ENCODE data around the gene INSYN2B.

DNA sequence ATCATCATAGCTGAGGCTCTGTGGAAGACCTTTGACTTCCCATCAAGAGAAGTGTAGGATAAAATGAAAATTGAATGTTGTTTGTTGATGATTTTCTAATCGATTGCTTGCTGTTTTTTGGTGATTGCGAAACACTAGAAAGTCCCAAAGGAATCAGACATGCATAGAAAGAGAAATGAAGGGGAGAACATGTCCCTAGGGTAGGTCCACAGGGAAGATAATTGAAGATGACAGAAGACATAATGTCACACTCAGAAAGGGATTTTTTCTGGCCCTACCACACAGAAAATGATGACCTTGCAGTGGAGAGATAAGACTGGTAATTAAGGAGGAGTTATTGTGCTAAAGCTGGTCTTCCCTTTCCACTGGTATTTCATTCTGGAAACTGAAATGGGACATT lies 62.8 kb downstream of the INSYN2B start:
- TF ChIP-seq CTCF (conservative IDR thresholded peaks at IDR 0.05; ENCODE audit: low read depth in 2 of 2) = no peak
- no peak for TF ChIP-seq POLR2AphosphoS5 (IDR thresholded peaks at IDR 0.05; ENCODE audit: low read depth)
- no peak for TF ChIP-seq REST (IDR thresholded peaks at IDR 0.05; ENCODE audit: unreplicated experiment)
- no peak for TF ChIP-seq CREB1 (CRISPR knock-in tag; IDR thresholded peaks at IDR 0.05; ENCODE audit: low read depth)
- no peak for TF ChIP-seq ZNF114 (CRISPR knock-in tag; IDR thresholded peaks at IDR 0.05)
- TF ChIP-seq EZH2 (IDR thresholded peaks at IDR 0.05; ENCODE audit: low read depth, unreplicated experiment) = no peak
- no peak for TF ChIP-seq EZH2phosphoT487 (IDR thresholded peaks at IDR 0.05; ENCODE audit: unreplicated experiment)
- no peak for TF ChIP-seq STAT1 (IDR thresholded peaks at IDR 0.05; ENCODE audit: unreplicated experiment)
- TF ChIP-seq ZNF462 (CRISPR knock-in tag; IDR thresholded peaks at IDR 0.05) = no peak
- no peak for TF ChIP-seq JUNB (IDR thresholded peaks at IDR 0.05; ENCODE audit: unreplicated experiment)
- TF ChIP-seq NANOG (IDR thresholded peaks at IDR 0.05; ENCODE audit: borderline replicate concordance) = no peak
- TF ChIP-seq ETS1 (IDR thresholded peaks at IDR 0.05) = no peak
- TF ChIP-seq ZNF331 (CRISPR knock-in tag; IDR thresholded peaks at IDR 0.05; ENCODE audit: low read depth) = no peak
